Measurements from ENCODE around the gene TRIP13. TPM values are rescaled to one million over a fixed set of nuclear protein-coding genes. Genes with fewer than 3 reads are reported as not detected.

TRIP13 gene
- total and polyA plus RNA-seq, 2 experiments from 2014 or later: 42.5 to 44.8 TPM

DNA sequence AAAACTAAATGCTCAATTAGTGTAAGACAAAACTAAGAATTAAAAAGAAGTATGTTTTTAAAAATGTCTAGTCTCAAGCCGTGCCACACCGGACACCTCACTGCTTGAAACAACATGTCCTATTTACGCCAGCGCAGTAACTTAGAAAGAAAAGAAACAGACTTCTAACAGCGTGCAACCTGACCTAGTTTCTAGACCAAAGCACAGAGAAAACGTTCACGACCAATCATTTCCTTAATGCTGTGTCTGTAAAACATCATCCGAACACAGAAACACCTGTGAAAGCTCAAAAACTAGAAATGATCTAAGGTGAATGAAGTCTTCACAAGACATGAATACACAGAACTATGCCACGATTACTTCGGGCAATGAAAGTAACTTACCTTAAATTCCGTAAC is 4.0 kb upstream of the TRIP13 start (continued):
- TF ChIP-seq, protein P1, sequence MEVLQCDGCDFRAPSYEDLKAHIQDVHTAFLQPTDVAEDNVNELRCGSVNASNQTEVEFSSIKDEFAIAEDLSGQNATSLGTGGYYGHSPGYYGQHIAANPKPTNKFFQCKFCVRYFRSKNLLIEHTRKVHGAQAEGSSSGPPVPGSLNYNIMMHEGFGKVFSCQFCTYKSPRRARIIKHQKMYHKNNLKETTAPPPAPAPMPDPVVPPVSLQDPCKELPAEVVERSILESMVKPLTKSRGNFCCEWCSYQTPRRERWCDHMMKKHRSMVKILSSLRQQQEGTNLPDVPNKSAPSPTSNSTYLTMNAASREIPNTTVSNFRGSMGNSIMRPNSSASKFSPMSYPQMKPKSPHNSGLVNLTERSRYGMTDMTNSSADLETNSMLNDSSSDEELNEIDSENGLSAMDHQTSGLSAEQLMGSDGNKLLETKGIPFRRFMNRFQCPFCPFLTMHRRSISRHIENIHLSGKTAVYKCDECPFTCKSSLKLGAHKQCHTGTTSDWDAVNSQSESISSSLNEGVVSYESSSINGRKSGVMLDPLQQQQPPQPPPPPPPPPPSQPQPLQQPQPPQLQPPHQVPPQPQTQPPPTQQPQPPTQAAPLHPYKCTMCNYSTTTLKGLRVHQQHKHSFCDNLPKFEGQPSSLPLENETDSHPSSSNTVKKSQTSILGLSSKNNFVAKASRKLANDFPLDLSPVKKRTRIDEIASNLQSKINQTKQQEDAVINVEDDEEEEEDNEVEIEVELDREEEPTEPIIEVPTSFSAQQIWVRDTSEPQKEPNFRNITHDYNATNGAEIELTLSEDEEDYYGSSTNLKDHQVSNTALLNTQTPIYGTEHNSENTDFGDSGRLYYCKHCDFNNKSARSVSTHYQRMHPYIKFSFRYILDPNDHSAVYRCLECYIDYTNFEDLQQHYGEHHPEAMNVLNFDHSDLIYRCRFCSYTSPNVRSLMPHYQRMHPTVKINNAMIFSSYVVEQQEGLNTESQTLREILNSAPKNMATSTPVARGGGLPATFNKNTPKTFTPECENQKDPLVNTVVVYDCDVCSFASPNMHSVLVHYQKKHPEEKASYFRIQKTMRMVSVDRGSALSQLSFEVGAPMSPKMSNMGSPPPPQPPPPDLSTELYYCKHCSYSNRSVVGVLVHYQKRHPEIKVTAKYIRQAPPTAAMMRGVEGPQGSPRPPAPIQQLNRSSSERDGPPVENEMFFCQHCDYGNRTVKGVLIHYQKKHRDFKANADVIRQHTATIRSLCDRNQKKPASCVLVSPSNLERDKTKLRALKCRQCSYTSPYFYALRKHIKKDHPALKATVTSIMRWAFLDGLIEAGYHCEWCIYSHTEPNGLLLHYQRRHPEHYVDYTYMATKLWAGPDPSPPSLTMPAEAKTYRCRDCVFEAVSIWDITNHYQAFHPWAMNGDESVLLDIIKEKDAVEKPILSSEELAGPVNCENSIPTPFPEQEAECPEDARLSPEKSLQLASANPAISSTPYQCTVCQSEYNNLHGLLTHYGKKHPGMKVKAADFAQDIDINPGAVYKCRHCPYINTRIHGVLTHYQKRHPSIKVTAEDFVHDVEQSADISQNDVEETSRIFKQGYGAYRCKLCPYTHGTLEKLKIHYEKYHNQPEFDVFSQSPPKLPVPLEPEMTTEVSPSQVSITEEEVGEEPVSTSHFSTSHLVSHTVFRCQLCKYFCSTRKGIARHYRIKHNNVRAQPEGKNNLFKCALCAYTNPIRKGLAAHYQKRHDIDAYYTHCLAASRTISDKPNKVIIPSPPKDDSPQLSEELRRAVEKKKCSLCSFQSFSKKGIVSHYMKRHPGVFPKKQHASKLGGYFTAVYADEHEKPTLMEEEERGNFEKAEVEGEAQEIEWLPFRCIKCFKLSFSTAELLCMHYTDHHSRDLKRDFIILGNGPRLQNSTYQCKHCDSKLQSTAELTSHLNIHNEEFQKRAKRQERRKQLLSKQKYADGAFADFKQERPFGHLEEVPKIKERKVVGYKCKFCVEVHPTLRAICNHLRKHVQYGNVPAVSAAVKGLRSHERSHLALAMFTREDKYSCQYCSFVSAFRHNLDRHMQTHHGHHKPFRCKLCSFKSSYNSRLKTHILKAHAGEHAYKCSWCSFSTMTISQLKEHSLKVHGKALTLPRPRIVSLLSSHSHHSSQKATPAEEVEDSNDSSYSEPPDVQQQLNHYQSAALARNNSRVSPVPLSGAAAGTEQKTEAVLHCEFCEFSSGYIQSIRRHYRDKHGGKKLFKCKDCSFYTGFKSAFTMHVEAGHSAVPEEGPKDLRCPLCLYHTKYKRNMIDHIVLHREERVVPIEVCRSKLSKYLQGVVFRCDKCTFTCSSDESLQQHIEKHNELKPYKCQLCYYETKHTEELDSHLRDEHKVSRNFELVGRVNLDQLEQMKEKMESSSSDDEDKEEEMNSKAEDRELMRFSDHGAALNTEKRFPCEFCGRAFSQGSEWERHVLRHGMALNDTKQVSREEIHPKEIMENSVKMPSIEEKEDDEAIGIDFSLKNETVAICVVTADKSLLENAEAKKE (CRISPR knock-in tag; IDR thresholded peaks at IDR 0.05): no peak

DNA sequence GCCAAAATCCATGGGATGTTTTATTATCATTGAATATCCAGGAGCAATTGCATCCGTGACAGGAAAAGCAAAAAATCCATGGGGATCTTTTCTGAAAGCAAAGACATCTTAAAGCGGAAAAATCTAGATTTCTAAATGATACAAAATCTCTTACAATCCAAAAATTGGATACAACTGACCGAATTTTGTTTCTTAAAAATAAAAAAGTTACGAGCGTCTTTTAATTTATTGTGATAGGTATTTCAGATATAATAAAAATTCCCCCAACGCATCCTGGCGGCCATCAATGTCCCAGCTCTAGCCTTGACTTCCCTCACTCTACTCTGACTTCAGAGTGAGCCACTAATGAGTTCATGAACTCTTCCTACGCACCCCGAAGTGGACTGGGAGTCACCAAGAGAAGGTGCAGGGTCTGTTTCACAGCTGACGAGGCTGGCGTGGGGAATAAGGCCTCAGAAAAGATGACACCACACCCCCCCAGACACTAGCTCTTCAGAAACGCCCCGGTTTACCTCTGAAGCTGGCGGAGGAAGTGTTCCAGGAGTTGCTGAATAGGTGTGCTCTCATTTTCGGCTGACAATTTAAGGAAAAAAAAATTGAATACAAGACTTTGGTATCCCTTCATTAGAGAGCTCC is 3.5 kb upstream of the TRIP13 start:
- Histone ChIP-seq H3K9me2 (ENCODE audit: insufficient read depth) (no peaks in the 10 kb centered on the region), H3K4me2 (no peak overlapping the region), H3K4me3 (no peak overlapping the region), H4K20me1 (replicated peaks; ENCODE audit: insufficient read depth) (peaks cover 29% of the 10 kb centered on the region), H2AFZ (no peak overlapping the region), H3K27ac (ENCODE audit: low read depth) (no peak overlapping the region), H3K36me3 (ENCODE audit: insufficient read depth) (peaks cover 46% of the 10 kb centered on the region), H3K79me2 (replicated peaks; ENCODE audit: insufficient read depth) (peaks cover 83% of the 10 kb centered on the region), H3K4me1 (ENCODE audit: insufficient read depth) (peaks cover 14% of the 10 kb centered on the region; the same call in 1 of the 2 replicates), H3K27me3 (ENCODE audit: insufficient read depth) (no peaks in the 10 kb centered on the region), H3F3A (replicated peaks; ENCODE audit: low read depth) (0 out of 2 replicates have a peak, but pooled peaks cover 6% of the 10 kb centered on the region)
- peaks cover 9% of the 10 kb centered on the region for H3K27me3 Mint-ChIP-seq (ENCODE audit: insufficient read depth, low read depth, poor library complexity)
- DNase-seq (ENCODE audit: low spot score) (no peak), ATAC-seq (no peak)
- H3K36me3 Mint-ChIP-seq (ENCODE audit: low read depth): peaks cover 88% of the 10 kb centered on the region
- peaks cover 17% of the 10 kb centered on the region for H3K4me1 Mint-ChIP-seq
- no peaks in the 10 kb centered on the region for H3K9me3 Mint-ChIP-seq
- no peak overlapping the region for H3K27ac Mint-ChIP-seq
- H3K4me3 Mint-ChIP-seq: no peak overlapping the region
- TF ChIP-seq, protein P1 (CRISPR knock-in tag; IDR thresholded peaks at IDR 0.05): no peak
- no peak for TF ChIP-seq CTCF (conservative IDR thresholded peaks at IDR 0.05; ENCODE audit: low read depth in 2 of 2)
